Memory B cell (primary cell): ENCODE results near the gene CSNK1G1.
"Not testable (repeated sequence)": the region's sequence is repeated elsewhere in the genome, so short reads cannot be mapped to it uniquely, and the experiment has no call there.

Experiments used
- ATAC-seq: fragments of 150-1000 bp; cut with Tn5 transposase; 2 replicates; pipeline ENCODE4 v1.10.0; 2021; ENCODE audit warnings: low read depth, mild to moderate bottlenecking, moderate library complexity
- DNase-seq, 2 donors: peaks; one replicate each; pipeline ENCODE4 v3.0.0; 2022; ENCODE audit warnings: low spot score in 2 of 2
- H3K27ac Mint-ChIP-seq: one replicate; pipeline ENCODE4 v1.8.0; 2022; ENCODE audit warnings: mild to moderate bottlenecking, moderate library complexity, mixed read lengths
- H3K27me3 Mint-ChIP-seq: one replicate; pipeline ENCODE4 v1.8.0; 2022; ENCODE audit warnings: mixed read lengths
- H3K36me3 Mint-ChIP-seq: one replicate; pipeline ENCODE4 v1.8.0; 2022; ENCODE audit warnings: mild to moderate bottlenecking, mixed read lengths
- H3K4me1 Mint-ChIP-seq: one replicate; pipeline ENCODE4 v1.8.0; 2022; ENCODE audit warnings: mixed read lengths
- H3K4me3 Mint-ChIP-seq: one replicate; pipeline ENCODE4 v1.8.0; 2022; ENCODE audit warnings: mild to moderate bottlenecking, moderate library complexity, mixed read lengths
- H3K9me3 Mint-ChIP-seq: one replicate; pipeline ENCODE4 v1.8.0; 2022; ENCODE audit warnings: mixed read lengths

The CSNK1G1 gene

GRCh38 chr15:64340355-64340754 is 15.6 kb downstream of the CSNK1G1 start:
- Mint-ChIP-seq H3K27ac (no peak overlapping the region), H3K9me3 (no peaks in the 10 kb centered on the region)

DNA sequence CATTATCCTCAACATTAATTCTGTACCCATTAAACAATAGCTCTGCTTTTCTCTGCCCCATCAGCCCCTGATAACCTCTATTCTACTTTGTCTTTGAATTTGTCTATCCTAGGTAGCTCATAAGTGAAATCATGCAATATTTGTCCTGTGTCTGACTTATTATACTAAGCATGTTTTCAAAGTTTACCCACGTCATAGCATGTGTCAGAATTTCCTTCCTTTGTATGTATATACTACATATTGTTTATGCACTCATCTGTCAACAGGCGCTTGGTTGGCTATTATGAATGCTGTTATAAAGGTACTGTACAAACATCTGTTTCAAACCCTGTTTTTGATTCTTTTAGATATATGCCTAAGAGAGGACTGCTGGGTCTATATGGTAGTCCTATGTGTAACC is 18.2 kb downstream of the CSNK1G1 start:
- no peak overlapping the region for H3K27ac Mint-ChIP-seq
- H3K4me1 Mint-ChIP-seq, result peaks cover 7% of the 10 kb centered on the region
- ATAC-seq, result no peak

More at GRCh38 chr15:64340355-64340754, 15.6 kb downstream of the CSNK1G1 start:
- no peak for ATAC-seq
- Mint-ChIP-seq H3K27me3 (no peaks in the 10 kb centered on the region), H3K4me3 (no peak overlapping the region), H3K4me1 (peaks cover 6% of the 10 kb centered on the region), H3K36me3 (peaks cover 6% of the 10 kb centered on the region)
- no peak for DNase-seq

DNA sequence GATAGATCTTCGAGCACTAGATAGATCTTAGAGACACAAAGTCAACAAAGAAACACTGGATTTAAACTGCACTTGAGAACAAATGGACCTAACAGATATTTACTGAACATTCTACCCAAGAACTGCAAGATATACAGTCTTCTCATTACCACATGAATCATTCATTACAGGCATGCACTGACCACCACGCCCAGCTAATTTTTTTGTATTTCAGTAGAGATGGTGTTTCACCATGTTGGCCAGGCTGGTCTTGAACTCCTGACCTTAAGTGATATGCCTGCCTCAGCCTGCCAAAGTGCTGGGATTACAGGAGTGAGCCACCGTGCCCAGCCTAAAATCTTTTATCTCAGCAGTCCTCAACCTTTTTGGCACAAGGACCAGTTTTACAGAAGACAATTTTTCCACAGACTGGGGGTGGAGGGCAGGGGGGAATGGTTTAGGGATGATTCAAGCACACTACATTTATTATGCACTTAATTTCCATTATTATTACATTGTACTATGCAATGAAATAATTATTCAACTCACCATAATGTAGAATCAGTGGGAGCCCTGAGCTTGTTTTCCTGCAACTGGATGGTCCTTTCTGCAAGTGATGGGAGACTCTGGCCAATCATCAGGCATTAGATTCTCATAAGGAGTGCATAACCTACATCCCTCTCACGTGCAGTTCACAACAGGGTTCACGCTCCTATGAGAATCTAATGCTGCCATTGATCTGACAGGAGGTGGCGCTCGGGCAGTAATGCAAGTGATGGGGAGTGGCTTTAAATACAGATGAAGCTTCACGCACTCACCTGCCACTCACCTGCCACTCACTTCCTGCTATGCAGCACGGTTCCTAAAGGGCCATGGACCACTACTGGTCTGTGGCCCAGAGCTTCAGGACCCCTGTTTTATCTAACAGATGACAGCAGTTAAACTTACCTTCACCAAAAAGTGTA is 21.7 kb downstream of the CSNK1G1 start:
- H3K4me3 Mint-ChIP-seq, result no peak overlapping the region
- peak; percentile 45 for ATAC-seq

More for the DNA sequence above, 18.2 kb downstream of the CSNK1G1 start:
- H3K36me3 Mint-ChIP-seq, result peaks cover 9% of the 10 kb centered on the region
- DNase-seq, result no peak
- no peaks in the 10 kb centered on the region for H3K27me3 Mint-ChIP-seq
- H3K4me3 Mint-ChIP-seq, result no peak overlapping the region
- H3K9me3 Mint-ChIP-seq, result no peaks in the 10 kb centered on the region

GRCh38 chr15:64333516-64333915 is 22.5 kb downstream of the CSNK1G1 start:
- H3K27ac Mint-ChIP-seq, result peak overlapping the region; percentile 53
- no peak for DNase-seq
- peaks cover 7% of the 10 kb centered on the region for H3K4me1 Mint-ChIP-seq
- H3K9me3 Mint-ChIP-seq, result no peaks in the 10 kb centered on the region
- peaks cover 3% of the 10 kb centered on the region for H3K36me3 Mint-ChIP-seq
- no peak overlapping the region for H3K4me3 Mint-ChIP-seq
- no peaks in the 10 kb centered on the region for H3K27me3 Mint-ChIP-seq
- ATAC-seq, result no peak

More for the DNA sequence above, 21.7 kb downstream of the CSNK1G1 start:
- H3K27me3 Mint-ChIP-seq, result no peaks in the 10 kb centered on the region
- H3K4me1 Mint-ChIP-seq, result peaks cover 7% of the 10 kb centered on the region
- peaks cover 5% of the 10 kb centered on the region for H3K36me3 Mint-ChIP-seq
- peak overlapping the region; percentile 53 for H3K27ac Mint-ChIP-seq
- H3K9me3 Mint-ChIP-seq, result no peaks in the 10 kb centered on the region
- DNase-seq, result no peak

DNA sequence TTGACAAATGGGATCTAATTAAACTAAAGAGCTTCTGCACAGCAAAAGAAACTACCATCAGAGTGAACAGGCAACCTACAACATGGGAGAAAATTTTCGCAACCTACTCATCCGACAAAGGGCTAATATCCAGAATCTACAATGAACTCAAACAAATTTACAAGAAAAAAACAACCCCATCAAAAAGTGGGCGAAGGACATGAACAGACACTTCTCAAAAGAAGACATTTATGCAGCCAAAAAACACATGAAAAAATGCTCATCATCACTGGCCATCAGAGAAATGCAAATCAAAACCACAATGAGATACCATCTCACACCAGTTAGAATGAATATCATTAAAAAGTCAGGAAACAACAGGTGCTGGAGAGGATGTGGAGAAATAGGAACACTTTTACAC is 24.3 kb downstream of the CSNK1G1 start:
- not testable (repeated sequence) for H3K4me1 Mint-ChIP-seq, H3K27ac Mint-ChIP-seq, H3K9me3 Mint-ChIP-seq, ATAC-seq, H3K27me3 Mint-ChIP-seq, DNase-seq, H3K4me3 Mint-ChIP-seq, H3K36me3 Mint-ChIP-seq

GRCh38 chr15:64326975-64327374 is 29.0 kb downstream of the CSNK1G1 start:
- H3K36me3 Mint-ChIP-seq, DNase-seq, ATAC-seq, H3K9me3 Mint-ChIP-seq, H3K4me3 Mint-ChIP-seq, H3K4me1 Mint-ChIP-seq, H3K27ac Mint-ChIP-seq, H3K27me3 Mint-ChIP-seq: not testable (repeated sequence)

GRCh38 chr15:64326458-64326857 is 29.5 kb downstream of the CSNK1G1 start:
- H3K4me1 Mint-ChIP-seq, H3K9me3 Mint-ChIP-seq, H3K36me3 Mint-ChIP-seq, H3K27me3 Mint-ChIP-seq, ATAC-seq, H3K4me3 Mint-ChIP-seq, H3K27ac Mint-ChIP-seq, DNase-seq: not testable (repeated sequence)

- no peak for DNase-seq
- Mint-ChIP-seq H3K27me3 (no peaks in the 10 kb centered on the region), H3K4me3 (no peak overlapping the region), H3K27ac (no peak overlapping the region), H3K9me3 (no peaks in the 10 kb centered on the region), H3K36me3 (no peaks in the 10 kb centered on the region), H3K4me1 (peaks cover 2% of the 10 kb centered on the region)
- ATAC-seq, result no peak
Measured at GRCh38 chr15:64324165-64324877, 31.7 kb downstream of the CSNK1G1 start.

DNA sequence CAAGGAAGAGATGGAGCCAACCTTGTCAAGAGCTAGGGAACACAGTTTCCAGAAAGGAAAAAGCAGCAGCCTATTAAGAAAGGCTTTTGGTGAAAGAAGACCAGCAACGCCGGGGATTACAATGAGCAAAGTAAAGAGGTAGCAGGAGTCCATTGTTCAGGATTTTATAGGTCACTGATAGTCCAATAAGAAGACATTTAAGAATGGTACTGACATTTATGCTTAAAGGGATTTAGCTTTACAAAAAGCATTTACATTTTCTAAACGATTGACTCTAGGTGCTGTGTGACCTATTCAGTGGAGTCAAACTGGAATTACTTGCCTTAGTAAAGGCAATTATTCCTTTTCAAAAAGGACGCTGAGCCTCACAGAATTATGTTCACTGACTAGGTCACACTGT is 40.8 kb downstream of the CSNK1G1 start:
- peak overlapping the region; percentile 35 for H3K27ac Mint-ChIP-seq
- no peak overlapping the region for H3K4me3 Mint-ChIP-seq
- ATAC-seq (no peak), DNase-seq (no peak)
- H3K36me3 Mint-ChIP-seq, result peaks cover 2% of the 10 kb centered on the region
- H3K4me1 Mint-ChIP-seq, result peaks cover 9% of the 10 kb centered on the region
- H3K27me3 Mint-ChIP-seq, result no peaks in the 10 kb centered on the region
- H3K9me3 Mint-ChIP-seq, result no peaks in the 10 kb centered on the region

- ATAC-seq, result no peak
- no peaks in the 10 kb centered on the region for H3K27me3 Mint-ChIP-seq
- no peak for DNase-seq
- H3K9me3 Mint-ChIP-seq, result no peaks in the 10 kb centered on the region
- peaks cover 2% of the 10 kb centered on the region for H3K36me3 Mint-ChIP-seq
- H3K4me1 Mint-ChIP-seq, result peaks cover 9% of the 10 kb centered on the region
- H3K27ac Mint-ChIP-seq, result peak overlapping the region; percentile 35
- no peak overlapping the region for H3K4me3 Mint-ChIP-seq
Measured at GRCh38 chr15:64314456-64314855, 41.5 kb downstream of the CSNK1G1 start.

GRCh38 chr15:64311566-64311965 is 44.4 kb downstream of the CSNK1G1 start:
- no peak for DNase-seq
- H3K36me3 Mint-ChIP-seq, result peaks cover 8% of the 10 kb centered on the region
- no peaks in the 10 kb centered on the region for H3K27me3 Mint-ChIP-seq
- no peaks in the 10 kb centered on the region for H3K9me3 Mint-ChIP-seq
- H3K4me1 Mint-ChIP-seq, result peaks cover 12% of the 10 kb centered on the region
- no peak overlapping the region for H3K4me3 Mint-ChIP-seq
- no peak for ATAC-seq
- no peak overlapping the region for H3K27ac Mint-ChIP-seq

DNA sequence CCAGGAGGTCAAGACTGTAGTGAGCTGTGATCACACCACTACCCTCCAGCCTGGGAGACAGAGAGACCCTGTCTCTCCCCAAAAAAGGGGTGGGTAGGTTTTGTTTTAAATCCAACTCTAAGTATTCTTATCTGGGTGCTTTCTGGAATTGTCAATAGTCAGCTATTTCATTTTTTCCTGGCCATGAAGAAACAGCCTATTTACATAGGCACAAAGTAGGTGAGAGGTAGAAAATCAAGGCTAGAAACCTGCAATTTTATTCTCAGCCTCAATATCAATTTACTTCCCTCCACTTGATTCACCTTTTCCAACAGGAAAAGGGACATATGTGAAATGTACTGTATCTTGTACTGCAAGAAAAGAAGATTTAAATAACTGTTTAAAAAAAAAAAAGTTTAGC is 45.9 kb downstream of the CSNK1G1 start:
- peaks cover 11% of the 10 kb centered on the region for H3K4me1 Mint-ChIP-seq
- H3K27me3 Mint-ChIP-seq, result no peaks in the 10 kb centered on the region
- no peak overlapping the region for H3K4me3 Mint-ChIP-seq
- DNase-seq (no peak), ATAC-seq (no peak)
- no peaks in the 10 kb centered on the region for H3K9me3 Mint-ChIP-seq
- H3K36me3 Mint-ChIP-seq, result peaks cover 10% of the 10 kb centered on the region
- H3K27ac Mint-ChIP-seq, result no peak overlapping the region

DNA sequence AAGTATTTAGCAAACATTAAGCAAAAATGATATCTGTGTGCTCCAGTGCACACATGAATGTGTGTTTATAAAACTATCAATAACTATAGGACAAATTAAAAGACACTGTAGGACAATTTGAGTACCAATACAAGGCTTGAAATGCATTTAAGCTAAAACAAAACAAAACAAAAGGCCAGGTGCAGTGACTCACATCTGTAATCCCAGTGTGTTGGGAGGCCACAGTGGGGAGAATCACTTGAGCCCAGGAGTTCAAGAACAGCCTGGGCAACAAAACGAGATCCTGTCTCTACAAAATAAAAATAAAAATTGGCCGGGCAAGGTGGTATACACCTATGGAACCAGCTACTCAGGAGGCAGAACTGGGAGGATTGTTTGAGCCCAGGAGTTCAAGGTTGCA is 50.7 kb downstream of the CSNK1G1 start:
- ATAC-seq (no peak), DNase-seq (no peak)
- no peak overlapping the region for H3K27ac Mint-ChIP-seq
- no peaks in the 10 kb centered on the region for H3K27me3 Mint-ChIP-seq
- H3K4me1 Mint-ChIP-seq, result peaks cover 8% of the 10 kb centered on the region
- peaks cover 15% of the 10 kb centered on the region for H3K36me3 Mint-ChIP-seq
- H3K9me3 Mint-ChIP-seq, result no peaks in the 10 kb centered on the region
- no peak overlapping the region for H3K4me3 Mint-ChIP-seq

- H3K36me3 Mint-ChIP-seq, result peaks cover 8% of the 10 kb centered on the region
Measured at GRCh38 chr15:64289550-64289949, 66.4 kb downstream of the CSNK1G1 start.

More at GRCh38 chr15:64289550-64289949, 66.4 kb downstream of the CSNK1G1 start:
- no peaks in the 10 kb centered on the region for H3K9me3 Mint-ChIP-seq
- peaks cover 19% of the 10 kb centered on the region for H3K4me1 Mint-ChIP-seq
- no peak for DNase-seq
- no peaks in the 10 kb centered on the region for H3K27me3 Mint-ChIP-seq
- ATAC-seq, result no peak
- no peak overlapping the region for H3K27ac Mint-ChIP-seq
- no peak overlapping the region for H3K4me3 Mint-ChIP-seq
